ENCODE results near the gene UBE3D. TPM values are rescaled to one million over a fixed set of nuclear protein-coding genes. Genes with fewer than 3 reads are reported as not detected.
A peak's percentile ranks its signal among the peaks of the same experiment; 100 is the strongest.

The UBE3D gene
- total RNA-seq, 2 donors from 2014 or later, result 9.3 to 11.5 TPM

- no peak for ATAC-seq
- TF ChIP-seq CTCF (IDR thresholded peaks at IDR 0.05) (no peak), POLR2A (IDR thresholded peaks at IDR 0.05) (no peak)
- DNase-seq, result no peak
- Histone ChIP-seq H3K27ac (no peak overlapping the region), H3K4me3 (no peak overlapping the region), H3K27me3 (no peaks in the 10 kb centered on the region), H3K9me3 (no peaks in the 10 kb centered on the region), H3K36me3 (replicated peaks in 1 of 2; ENCODE audit: insufficient read depth in 1 of 2, low read depth in 2 of 2) (no peaks in the 10 kb centered on the region), H3K4me1 (peaks cover 14% of the 10 kb centered on the region)
- intact Hi-C loops (cut with DNase I), result no loop called here
- 90 to 91% methylated on average over 1 of the region's 1 CpG for WGBS, 2 donors
Measured at GRCh38 chr6:83062225-83062624, 3.4 kb downstream of the UBE3D start.

DNA sequence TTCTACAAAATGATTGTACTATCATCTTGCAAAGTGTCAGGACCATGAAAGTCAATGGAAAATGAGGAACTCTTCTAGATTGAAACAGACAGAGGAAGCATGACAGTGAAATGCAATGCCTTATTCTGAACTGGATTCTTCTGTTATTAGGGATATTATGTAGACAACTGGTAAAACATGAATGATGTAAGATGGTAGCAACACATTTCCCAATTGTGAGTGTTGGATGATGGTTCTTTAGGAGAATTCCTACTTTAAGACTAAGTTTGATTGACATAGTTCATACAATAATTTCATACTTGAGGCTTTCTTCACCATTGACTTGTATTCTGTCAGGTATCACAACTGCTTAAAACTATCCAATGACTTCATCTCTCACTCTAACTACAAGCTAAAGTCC is 4.5 kb downstream of the UBE3D start:
- Histone ChIP-seq H3K9me3 (no peaks in the 10 kb centered on the region), H3K27me3 (no peaks in the 10 kb centered on the region), H3K27ac (no peak overlapping the region), H3K4me3 (no peak overlapping the region), H3K36me3 (replicated peaks in 1 of 2; ENCODE audit: insufficient read depth in 1 of 2, low read depth in 2 of 2) (no peaks in the 10 kb centered on the region), H3K4me1 (peaks cover 10% of the 10 kb centered on the region)
- TF ChIP-seq CTCF (IDR thresholded peaks at IDR 0.05) (no peak), POLR2A (IDR thresholded peaks at IDR 0.05) (no peak)
- intact Hi-C loops (cut with DNase I), result no loop called here
- DNase-seq (no peak), ATAC-seq (no peak)

DNA sequence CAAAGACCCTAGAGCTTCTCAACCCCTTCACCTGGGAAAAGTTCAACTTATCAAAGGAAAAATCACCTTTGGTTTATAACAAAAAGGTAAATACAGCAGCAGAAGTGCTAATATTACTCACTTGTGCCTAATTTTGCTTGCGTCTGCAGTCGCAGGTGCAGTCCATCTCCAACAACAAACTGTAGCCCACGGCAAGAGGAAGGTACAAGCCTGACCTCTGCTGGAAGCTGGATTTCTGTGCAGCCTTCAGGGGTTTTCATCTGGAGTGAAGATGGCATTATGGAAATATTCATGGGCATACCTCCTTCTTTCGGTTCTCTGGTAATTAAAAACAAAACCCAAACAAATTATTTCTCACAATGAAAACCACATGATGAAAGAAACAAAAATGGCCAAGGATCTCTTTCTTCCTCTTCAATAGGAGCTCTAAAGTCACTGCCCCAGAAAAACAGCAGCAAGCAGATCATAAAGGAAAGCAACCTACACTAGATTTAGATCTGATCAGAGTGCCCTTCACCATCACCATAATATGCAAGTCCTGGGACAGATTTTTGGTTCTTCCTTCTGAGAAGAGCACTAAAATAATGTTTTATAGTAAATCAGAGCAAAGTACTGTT is 7.8 kb downstream of the UBE3D start:
- intact Hi-C loops (cut with DNase I), result no loop called here
- no peaks in the 10 kb centered on the region for H3K27me3 ChIP-seq
- peak; percentile 70 for ATAC-seq
- H3K4me1 ChIP-seq, result no peaks in the 10 kb centered on the region
- TF ChIP-seq CTCF (IDR thresholded peaks at IDR 0.05) (peak in 6 of 7 experiments; percentile 59 to 71 (median 64)), POLR2A (IDR thresholded peaks at IDR 0.05) (no peak)
- H3K36me3 ChIP-seq (replicated peaks in 1 of 2; ENCODE audit: insufficient read depth in 1 of 2, low read depth in 2 of 2), result no peaks in the 10 kb centered on the region
- 27 to 32% methylated on average over 4 of the region's 4 CpGs for WGBS, 2 donors
- H3K9me3 ChIP-seq, result no peaks in the 10 kb centered on the region
- no peak overlapping the region for H3K27ac ChIP-seq
- DNase-seq, result peak; percentile 39 to 48 (median 44)
- H3K4me3 ChIP-seq, result no peak overlapping the region

DNA sequence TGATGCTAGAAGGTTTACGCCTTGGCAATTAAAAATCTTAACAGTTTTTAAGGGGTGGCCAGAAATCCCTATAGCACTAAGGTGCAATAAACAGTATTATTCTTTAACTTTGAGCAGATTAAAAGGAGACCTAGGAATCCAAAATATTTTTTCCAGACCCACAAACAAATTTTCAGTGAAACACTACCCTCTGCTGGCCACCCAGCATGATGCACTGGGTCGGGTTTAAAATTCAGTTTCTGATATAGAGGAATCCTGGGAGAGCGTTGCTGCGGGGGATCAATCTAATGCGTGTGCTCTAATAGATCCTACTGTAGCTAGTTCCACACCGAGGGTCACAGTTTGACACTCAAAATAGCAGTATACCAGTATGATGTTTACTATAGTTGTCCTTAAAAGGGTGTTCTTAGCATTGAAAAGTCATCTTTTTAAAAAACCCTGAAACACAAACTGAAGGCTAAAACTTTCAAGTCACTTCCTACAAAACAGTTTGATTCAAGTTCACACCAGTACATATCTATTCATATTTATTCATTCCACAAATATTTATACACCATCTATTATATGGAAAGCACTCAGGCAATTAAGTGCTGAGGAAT is 10.2 kb downstream of the UBE3D start:
- Histone ChIP-seq H3K4me1 (no peaks in the 10 kb centered on the region), H3K27me3 (no peaks in the 10 kb centered on the region), H3K4me3 (no peak overlapping the region), H3K9me3 (no peaks in the 10 kb centered on the region), H3K27ac (no peak overlapping the region), H3K36me3 (replicated peaks in 1 of 2; ENCODE audit: insufficient read depth in 1 of 2, low read depth in 2 of 2) (no peaks in the 10 kb centered on the region)
- ATAC-seq (peak; percentile 71), DNase-seq (peak; percentile 40 to 52 (median 47))
- intact Hi-C loops (cut with DNase I), result no loop called here
- TF ChIP-seq CTCF (IDR thresholded peaks at IDR 0.05) (peak; percentile 62 to 92 (median 75)), POLR2A (IDR thresholded peaks at IDR 0.05) (no peak)
- 15 to 18% methylated on average over 6 of the region's 6 CpGs for WGBS, 2 donors

GRCh38 chr6:83053678-83054077 is 12.0 kb downstream of the UBE3D start:
- 78 to 89% methylated on average over 3 of the region's 3 CpGs for WGBS, 2 donors
- no peak for ATAC-seq
- no peak for TF ChIP-seq CTCF (IDR thresholded peaks at IDR 0.05)
- TF ChIP-seq POLR2A (IDR thresholded peaks at IDR 0.05), result no peak
- no peaks in the 10 kb centered on the region for H3K36me3 ChIP-seq (replicated peaks in 1 of 2; ENCODE audit: insufficient read depth in 1 of 2, low read depth in 2 of 2)
- no peaks in the 10 kb centered on the region for H3K27me3 ChIP-seq
- DNase-seq, result no peak
- no peaks in the 10 kb centered on the region for H3K4me1 ChIP-seq
- intact Hi-C loops (cut with DNase I), result loop anchor here (5.0 kb wide), 1 partner anchor 781 kb away; no protein-coding TSS in a partner anchor
- no peak overlapping the region for H3K27ac ChIP-seq
- H3K9me3 ChIP-seq, result no peaks in the 10 kb centered on the region
- no peak overlapping the region for H3K4me3 ChIP-seq
